ENCODE data around the gene FAM221B.

Gene FAM221B

DNA sequence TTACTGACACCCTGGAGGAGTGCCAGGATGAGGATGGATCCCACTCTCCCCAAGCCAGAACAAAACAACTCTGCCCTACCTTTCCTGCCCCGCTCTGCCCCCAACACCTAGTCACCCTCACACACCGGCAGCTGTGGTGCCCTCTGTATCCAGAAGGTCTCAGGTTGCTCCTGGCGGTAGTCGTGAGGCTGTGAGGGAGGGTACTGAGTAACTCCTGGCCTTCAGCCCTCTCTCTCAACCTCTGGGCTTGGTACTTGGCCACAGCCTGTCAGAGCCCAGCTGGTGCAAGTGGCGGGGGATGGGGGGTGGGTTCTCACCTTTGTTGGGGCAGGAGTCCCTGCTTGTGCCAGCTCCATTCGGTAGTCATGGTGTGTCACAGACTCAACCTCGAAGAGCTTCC lies 18.4 kb downstream of the FAM221B start:
- DNase-seq (ENCODE audit: insufficient read length, low spot score): no peak
- no peak for FAIRE-seq
- TF ChIP-seq, protein P1, sequence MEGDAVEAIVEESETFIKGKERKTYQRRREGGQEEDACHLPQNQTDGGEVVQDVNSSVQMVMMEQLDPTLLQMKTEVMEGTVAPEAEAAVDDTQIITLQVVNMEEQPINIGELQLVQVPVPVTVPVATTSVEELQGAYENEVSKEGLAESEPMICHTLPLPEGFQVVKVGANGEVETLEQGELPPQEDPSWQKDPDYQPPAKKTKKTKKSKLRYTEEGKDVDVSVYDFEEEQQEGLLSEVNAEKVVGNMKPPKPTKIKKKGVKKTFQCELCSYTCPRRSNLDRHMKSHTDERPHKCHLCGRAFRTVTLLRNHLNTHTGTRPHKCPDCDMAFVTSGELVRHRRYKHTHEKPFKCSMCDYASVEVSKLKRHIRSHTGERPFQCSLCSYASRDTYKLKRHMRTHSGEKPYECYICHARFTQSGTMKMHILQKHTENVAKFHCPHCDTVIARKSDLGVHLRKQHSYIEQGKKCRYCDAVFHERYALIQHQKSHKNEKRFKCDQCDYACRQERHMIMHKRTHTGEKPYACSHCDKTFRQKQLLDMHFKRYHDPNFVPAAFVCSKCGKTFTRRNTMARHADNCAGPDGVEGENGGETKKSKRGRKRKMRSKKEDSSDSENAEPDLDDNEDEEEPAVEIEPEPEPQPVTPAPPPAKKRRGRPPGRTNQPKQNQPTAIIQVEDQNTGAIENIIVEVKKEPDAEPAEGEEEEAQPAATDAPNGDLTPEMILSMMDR (IDR thresholded peaks at IDR 0.05; ENCODE audit: insufficient read depth, missing control alignments): no peak

DNA sequence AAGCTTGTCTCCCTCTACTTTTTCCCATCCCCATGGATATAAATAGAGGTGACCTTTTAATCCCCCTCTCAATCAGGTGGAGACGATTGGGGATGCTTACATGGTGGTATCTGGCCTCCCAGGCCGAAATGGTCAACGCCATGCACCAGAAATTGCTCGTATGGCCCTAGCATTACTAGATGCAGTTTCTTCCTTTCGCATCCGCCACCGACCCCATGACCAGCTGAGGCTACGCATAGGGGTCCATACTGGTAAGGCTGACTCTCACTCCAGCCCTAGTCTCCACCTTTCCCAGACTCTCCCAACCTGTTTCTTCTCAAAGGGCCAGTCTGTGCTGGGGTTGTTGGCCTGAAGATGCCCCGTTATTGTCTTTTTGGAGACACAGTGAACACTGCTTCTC lies 20.1 kb downstream of the FAM221B start:
- no peak for FAIRE-seq
- TF ChIP-seq, protein P1 (IDR thresholded peaks at IDR 0.05; ENCODE audit: insufficient read depth, missing control alignments): no peak
- DNase-seq (ENCODE audit: insufficient read length, low spot score): no peak

DNA sequence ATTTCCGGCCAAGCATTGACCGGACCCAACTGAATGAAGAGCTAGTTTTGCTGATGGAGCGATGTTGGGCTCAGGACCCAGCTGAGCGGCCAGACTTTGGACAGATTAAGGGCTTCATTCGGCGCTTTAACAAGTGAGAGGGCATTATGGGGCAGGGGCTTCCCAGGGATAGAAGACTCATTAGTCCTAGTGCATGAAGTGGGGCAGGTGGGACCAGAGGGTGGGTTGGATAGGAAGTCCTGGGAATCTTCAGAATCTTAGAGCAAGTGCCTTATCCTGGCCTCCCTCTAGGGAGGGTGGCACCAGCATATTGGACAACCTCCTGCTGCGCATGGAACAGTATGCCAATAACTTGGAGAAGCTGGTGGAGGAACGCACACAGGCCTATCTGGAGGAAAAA lies 22.4 kb downstream of the FAM221B start:
- TF ChIP-seq, protein P1 (IDR thresholded peaks at IDR 0.05; ENCODE audit: insufficient read depth, missing control alignments): no peak
- FAIRE-seq: no peak
- DNase-seq (ENCODE audit: insufficient read length, low spot score): no peak

DNA sequence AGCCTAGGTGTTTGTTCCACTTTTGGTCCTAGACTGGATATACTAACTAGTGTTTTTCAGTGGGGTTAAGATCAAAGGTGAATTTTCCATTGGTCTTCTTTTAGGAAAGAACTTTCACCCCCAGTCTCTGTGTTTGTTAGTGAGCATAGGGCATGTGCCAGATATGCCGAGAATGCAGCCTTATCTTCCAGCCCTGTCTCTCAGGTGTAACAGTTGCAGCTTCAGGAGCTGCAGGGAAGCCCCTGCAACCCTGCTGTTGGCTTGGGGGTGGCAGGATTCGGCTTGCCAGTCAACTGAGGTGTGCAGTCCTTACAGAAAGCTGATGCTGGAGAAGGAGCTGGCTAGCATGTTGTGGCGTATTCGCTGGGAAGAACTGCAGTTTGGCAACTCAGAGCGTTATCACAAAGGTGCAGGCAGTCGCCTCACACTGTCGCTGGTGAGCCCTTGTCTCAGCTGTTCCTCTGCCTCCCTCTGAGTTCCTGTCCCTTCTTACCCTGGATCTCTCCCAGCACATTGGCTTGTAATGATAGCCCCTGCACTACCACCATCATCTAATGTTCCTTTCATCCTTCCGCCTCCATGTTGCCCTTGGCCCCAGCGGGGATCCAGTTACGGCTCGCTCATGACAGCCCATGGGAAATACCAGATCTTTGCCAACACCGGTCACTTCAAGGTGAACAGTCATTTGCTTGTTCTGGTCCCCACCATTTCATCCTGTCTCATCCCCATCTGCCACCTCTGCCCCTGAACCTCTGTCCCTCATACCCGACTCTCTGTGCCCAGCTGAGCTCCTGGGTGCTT lies 27.0 kb downstream of the FAM221B start:
- DNase-seq (ENCODE audit: insufficient read length, low spot score) (no peak), FAIRE-seq (no peak)
- TF ChIP-seq, protein P1 (IDR thresholded peaks at IDR 0.05; ENCODE audit: insufficient read depth, missing control alignments): no peak

DNA sequence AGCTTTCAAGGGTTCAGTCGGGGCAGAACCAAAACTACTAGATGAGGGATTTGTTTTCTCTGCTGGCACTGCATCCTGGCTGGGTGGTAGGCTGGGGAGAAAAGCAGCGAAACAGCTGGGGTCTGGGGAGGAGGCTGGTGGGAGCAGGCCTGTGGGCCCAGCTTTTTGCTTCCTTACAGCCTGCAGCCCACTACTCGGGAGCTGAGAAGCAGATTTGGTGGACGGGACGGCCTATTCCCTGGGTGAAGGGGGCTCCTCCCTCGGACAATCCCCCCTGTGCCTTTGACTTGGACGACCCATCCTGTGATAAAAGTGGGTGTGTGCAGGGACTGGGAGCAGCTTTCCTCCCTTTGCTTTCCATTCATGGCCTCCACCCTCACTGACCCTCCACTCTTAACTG lies 28.0 kb downstream of the FAM221B start:
- no peak for FAIRE-seq

DNA sequence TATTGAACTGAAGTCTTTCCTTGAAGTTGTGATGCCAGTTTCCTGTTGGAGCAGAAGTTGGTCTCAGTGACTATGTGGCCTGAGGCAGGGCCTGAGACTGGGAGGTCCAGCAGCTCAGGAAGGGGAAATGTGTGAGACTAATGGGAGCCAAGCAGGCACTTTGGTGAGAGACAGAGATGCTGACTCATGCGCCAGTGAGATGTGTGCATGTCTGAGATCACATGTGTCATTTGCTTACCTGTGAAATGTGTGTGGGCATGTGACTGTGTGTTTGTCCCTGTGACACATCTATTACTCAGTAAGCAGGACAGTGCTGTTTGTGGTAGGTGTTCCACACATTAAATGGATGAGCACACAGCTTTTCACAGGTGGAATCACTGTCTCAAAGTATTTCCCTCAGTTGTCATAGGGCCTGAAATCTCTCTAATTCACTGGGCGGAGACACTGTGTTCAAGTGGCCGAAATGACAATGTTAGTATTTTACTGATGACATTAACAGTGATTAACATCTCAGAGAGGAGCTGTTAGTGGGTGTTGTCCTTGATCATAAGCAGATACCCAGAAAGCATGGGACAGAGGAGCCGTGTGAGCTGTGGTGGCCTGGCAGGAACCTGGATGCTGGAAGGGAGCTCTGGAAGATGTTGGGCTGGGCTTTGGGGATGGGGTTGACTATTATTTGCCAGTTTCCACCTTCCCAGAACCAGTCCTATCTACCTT lies 29.7 kb downstream of the FAM221B start:
- TF ChIP-seq, protein P1 (IDR thresholded peaks at IDR 0.05; ENCODE audit: insufficient read depth, missing control alignments): no peak
- FAIRE-seq (no peak), DNase-seq (ENCODE audit: insufficient read length, low spot score) (no peak)

More for the DNA sequence above, 28.0 kb downstream of the FAM221B start:
- no peak for DNase-seq (ENCODE audit: insufficient read length, low spot score)
- TF ChIP-seq, protein P1 (IDR thresholded peaks at IDR 0.05; ENCODE audit: insufficient read depth, missing control alignments): no peak

All from D721Med (cell line).